H1 (cell line): Measurements from ENCODE around the gene SP7. TPM values are rescaled to one million over a fixed set of nuclear protein-coding genes. Genes with fewer than 3 reads are reported as not detected.

Source experiments
- CTCF ChIA-PET: fragments of 300-600 bp; sonication (Branson Sonifier 250); formaldehyde crosslinking; loops from one replicate; lab custom pipeline; 2021; ENCODE audit not compliant: partially characterized antibody; lab: Charles Lee
- POLR2A ChIA-PET: fragments of 300-600 bp; sonication (Branson Sonifier 250); formaldehyde crosslinking; loops from one replicate; lab custom pipeline; 2021; ENCODE audit warnings: inconsistent platforms; ENCODE audit not compliant: partially characterized antibody; lab: Charles Lee
- DNase-seq, 2 experiments: peaks; one replicate each; pipeline versions ENCODE4 v3.0.0 to v3.0.0-alpha.2; 2010 to 2022; ENCODE audit warnings: low spot score in 2 of 2, low read depth in 1 of 2, mixed read lengths in 1 of 2
- FAIRE-seq: peaks from 2 replicates; lab custom pipeline; 2011; peaks lifted over from hg19 to GRCh38; lab: Jason Lieb, UNC
- H2AFZ ChIP-seq: 2 replicates; pipeline ENCODE4 v1.8.1; 2012; ENCODE audit warnings: low read length, inconsistent platforms
- H2AK5ac ChIP-seq: 2 replicates; pipeline ENCODE4 v1.6.1; 2013; ENCODE audit warnings: low read depth, low read length
- H2BK120ac ChIP-seq: replicated peaks from 2 replicates; pipeline ENCODE3; 2013; ENCODE audit warnings: low read depth, low read length, inconsistent platforms
- H2BK12ac ChIP-seq: 2 replicates; pipeline ENCODE4 v1.6.1; 2013; ENCODE audit warnings: low read depth, low read length
- H2BK15ac ChIP-seq: 2 replicates; pipeline ENCODE4 v1.6.1; 2013; ENCODE audit warnings: low read length
- H2BK20ac ChIP-seq: 2 replicates; pipeline ENCODE4 v1.6.1; 2013; ENCODE audit warnings: low read length
- H2BK5ac ChIP-seq: 2 replicates; pipeline ENCODE4 v1.6.1; 2013; ENCODE audit warnings: low read depth, low read length
- H3K14ac ChIP-seq: 2 replicates; pipeline ENCODE4 v1.6.1; 2013; ENCODE audit warnings: inconsistent platforms; ENCODE audit not compliant: insufficient read length
- H3K18ac ChIP-seq: 2 replicates; pipeline ENCODE4 v1.6.1; 2013; ENCODE audit warnings: low read length; ENCODE audit errors: extremely low read depth
- H3K23ac ChIP-seq: 2 replicates; pipeline ENCODE4 v1.6.1; 2013; ENCODE audit warnings: inconsistent platforms; ENCODE audit not compliant: insufficient read length
- H3K23me2 ChIP-seq: 2 replicates; pipeline ENCODE4 v1.6.1; 2013; ENCODE audit warnings: low read depth, low read length
- H3K27ac ChIP-seq: 2 replicates; pipeline ENCODE4 v1.6.1; 2011; ENCODE audit warnings: low read depth, low read length, inconsistent platforms
- H3K27me3 ChIP-seq, 4 experiments: replicated peaks in 1 of 4; 1 replicate in 1 of 4; 2 replicates in 3 of 4; pipeline versions ENCODE4 v1.6.1 to v1.8.1; 2011 to 2013; ENCODE audit warnings: low read length in 3 of 4, mild to moderate bottlenecking in 3 of 4, inconsistent platforms in 2 of 4, mixed read lengths in 2 of 4, moderate library complexity in 1 of 4; ENCODE audit not compliant: control insufficient read depth in 3 of 4, insufficient read depth in 3 of 4; ENCODE audit errors: extremely low read depth in 1 of 4
- H3K36me3 ChIP-seq, 4 experiments: 2 replicates each; pipeline versions ENCODE4 v1.6.1 to v1.8.1; 2011 to 2013; ENCODE audit warnings: mild to moderate bottlenecking in 4 of 4, low read length in 3 of 4, moderate library complexity in 2 of 4, control low read depth in 1 of 4, inconsistent platforms in 1 of 4; ENCODE audit not compliant: insufficient read depth in 4 of 4, control insufficient read depth in 2 of 4
- H3K4ac ChIP-seq: replicated peaks from 2 replicates; pipeline ENCODE3; 2013; ENCODE audit warnings: low read length, low read depth, mixed read lengths, inconsistent platforms; ENCODE audit not compliant: insufficient read length
- H3K4me1 ChIP-seq, 4 experiments: replicated peaks in 1 of 4; 1 replicate in 1 of 4; 2 replicates in 3 of 4; pipeline versions ENCODE4 v1.6.1 to v1.8.1; 2011 to 2013; ENCODE audit warnings: low read length in 3 of 4, inconsistent platforms in 2 of 4, mixed read lengths in 1 of 4; ENCODE audit not compliant: insufficient read depth in 4 of 4, control insufficient read depth in 3 of 4
- H3K4me2 ChIP-seq, 2 experiments: 2 replicates each; pipeline versions ENCODE4 v1.6.1 to v1.8.1; 2011 to 2013; ENCODE audit warnings: low read depth in 2 of 2, low read length in 2 of 2, control low read depth in 1 of 2, inconsistent platforms in 1 of 2, mild to moderate bottlenecking in 1 of 2; ENCODE audit not compliant: insufficient read depth in 1 of 2
- H3K4me3 ChIP-seq, 4 experiments: fragments of 200-600, 300-600 bp in 1 of 4; sonication (generic), shearing (Covaris generic), sonication (Bioruptor Twin) in 1 of 4; 2 replicates each; pipeline versions ENCODE4 v1.5.1 to v1.8.1; 2011 to 2016; ENCODE audit warnings: low read length in 4 of 4, low read depth in 3 of 4, control low read depth in 2 of 4, inconsistent platforms in 2 of 4, mild to moderate bottlenecking in 2 of 4, mixed read lengths in 1 of 4, moderate library complexity in 1 of 4; ENCODE audit not compliant: insufficient read depth in 2 of 4; ENCODE audit errors: extremely low read depth in 1 of 4
- H3K56ac ChIP-seq: replicated peaks from 2 replicates; pipeline ENCODE3; 2013; ENCODE audit warnings: low read depth, mild to moderate bottlenecking, mixed read lengths, low read length, inconsistent platforms; ENCODE audit not compliant: insufficient read length
- H3K79me1 ChIP-seq: 2 replicates; pipeline ENCODE4 v1.6.1; 2013; ENCODE audit warnings: low read depth, low read length, control low read depth
- H3K79me2 ChIP-seq, 2 experiments: 2 replicates each; pipeline versions ENCODE4 v1.6.1 to v1.8.1; 2012 to 2013; ENCODE audit warnings: low read length in 2 of 2, mild to moderate bottlenecking in 2 of 2, inconsistent platforms in 1 of 2; ENCODE audit not compliant: insufficient read depth in 2 of 2, control insufficient read depth in 1 of 2
- H3K9ac ChIP-seq, 4 experiments: replicated peaks in 1 of 4; 1 replicate in 1 of 4; 2 replicates in 3 of 4; pipeline versions ENCODE4 v1.6.1 to v1.8.1; 2011 to 2013; ENCODE audit warnings: low read depth in 3 of 4, low read length in 3 of 4, control low read depth in 2 of 4, mild to moderate bottlenecking in 2 of 4, moderate library complexity in 2 of 4, inconsistent platforms in 1 of 4; ENCODE audit errors: extremely low read depth in 1 of 4
- H3K9me3 ChIP-seq, 2 experiments: 2 replicates each; pipeline versions ENCODE4 v1.6.1 to v1.8.1; 2012 to 2013; ENCODE audit warnings: mild to moderate bottlenecking in 2 of 2, moderate library complexity in 2 of 2, control low read depth in 1 of 2, inconsistent platforms in 1 of 2, low read depth in 1 of 2, low read length in 1 of 2, mixed read lengths in 1 of 2; ENCODE audit not compliant: insufficient read depth in 2 of 2
- H4K20me1 ChIP-seq, 2 experiments: replicated peaks in 1 of 2; 2 replicates each; pipeline versions ENCODE3 to v1.8.1; 2011 to 2013; ENCODE audit warnings: inconsistent platforms in 2 of 2, low read length in 2 of 2, mild to moderate bottlenecking in 1 of 2; ENCODE audit not compliant: insufficient read depth in 2 of 2, control insufficient read depth in 1 of 2
- H4K5ac ChIP-seq: 2 replicates; pipeline ENCODE4 v1.6.1; 2013; ENCODE audit warnings: low read length, low read depth, mixed read lengths, inconsistent platforms; ENCODE audit not compliant: insufficient read length
- H4K8ac ChIP-seq: 2 replicates; pipeline ENCODE4 v1.8.0; 2013; ENCODE audit warnings: mild to moderate bottlenecking, moderate library complexity, low read length, inconsistent platforms; ENCODE audit not compliant: insufficient read depth; ENCODE audit errors: extremely low read depth
- H4K91ac ChIP-seq: replicated peaks from 2 replicates; pipeline ENCODE3; 2013; ENCODE audit warnings: low read length, mixed read lengths, inconsistent platforms; ENCODE audit not compliant: insufficient read length
- BACH1 ChIP-seq: IDR thresholded peaks from 2 replicates; pipeline ENCODE4 v1.6.1; 2012; ENCODE audit warnings: low read length, improper control_type of control experiment
- BCL11A ChIP-seq, 2 experiments: IDR thresholded peaks; one replicate each; pipeline ENCODE4 v1.6.1; 2011; ENCODE audit warnings: low read depth in 2 of 2, low read length in 2 of 2, mild to moderate bottlenecking in 2 of 2
- CBX8 ChIP-seq: fragments of 300-800, 300-1000 bp; sonication (generic); IDR thresholded peaks from 2 replicates; pipeline ENCODE4 v1.7.1; 2016; ENCODE audit warnings: low read depth, low read length, borderline replicate concordance
- GABPA ChIP-seq: IDR thresholded peaks from 2 replicates; pipeline ENCODE4 v1.6.1; 2011; ENCODE audit warnings: mild to moderate bottlenecking, low read length, moderate library complexity, borderline replicate concordance; ENCODE audit not compliant: insufficient read depth
- HDAC6 ChIP-seq: IDR thresholded peaks from one replicate; pipeline ENCODE4 v1.7.1; 2012; ENCODE audit warnings: low read depth, mild to moderate bottlenecking, inconsistent platforms, low read length, moderate library complexity
- KDM5A ChIP-seq: fragments of 200-600 bp; IDR thresholded peaks from 2 replicates; pipeline ENCODE4 v1.7.1; 2012; ENCODE audit warnings: mild to moderate bottlenecking, low read length, inconsistent platforms, mixed read lengths
- NRF1 ChIP-seq: IDR thresholded peaks from 2 replicates; pipeline ENCODE4 v1.6.1; 2011; ENCODE audit warnings: mild to moderate bottlenecking, low read depth, low read length, improper control_type of control experiment
- POLR2A ChIP-seq, 2 experiments: IDR thresholded peaks; 1 replicate in 1 of 2; 2 replicates in 1 of 2; pipeline ENCODE4 v1.6.1; 2011; ENCODE audit warnings: low read depth in 2 of 2, low read length in 2 of 2, mild to moderate bottlenecking in 2 of 2; ENCODE audit errors: control extremely low read depth in 1 of 2
- SIN3A ChIP-seq, 2 experiments: IDR thresholded peaks in 1 of 2; conservative IDR thresholded peaks in 1 of 2; 2 replicates each; pipeline ENCODE4 v1.6.1; 2011 to 2012; ENCODE audit warnings: low read length in 2 of 2, improper control_type of control experiment in 1 of 2, low read depth in 1 of 2, mild to moderate bottlenecking in 1 of 2
- SIRT6 ChIP-seq: IDR thresholded peaks from one replicate; pipeline ENCODE4 v1.7.1; 2012; ENCODE audit warnings: low read length, inconsistent platforms
- SP4 ChIP-seq: IDR thresholded peaks from 2 replicates; pipeline ENCODE4 v1.6.1; 2012; ENCODE audit warnings: low read length, inconsistent platforms
- SUZ12 ChIP-seq: fragments of 200-600 bp; sonication (generic); IDR thresholded peaks from 2 replicates; pipeline ENCODE4 v1.6.1; 2012; ENCODE audit warnings: mild to moderate bottlenecking, inconsistent platforms, low read length, moderate library complexity, mixed read lengths
- TAF1 ChIP-seq: IDR thresholded peaks from 2 replicates; pipeline ENCODE4 v1.6.1; 2011; ENCODE audit warnings: mild to moderate bottlenecking, low read depth, low read length
- WGBS, 2 experiments: shearing (Covaris generic) in 1 of 2; methylation state at CpG; one replicate each; pipeline versions ENCODE4 v1.1.6 to v1.1.7; 2013 to 2015; ENCODE audit warnings: low lambda C conversion rate in 2 of 2, mixed read lengths in 2 of 2, inconsistent platforms in 1 of 2, low coverage in 1 of 2, missing lambda C conversion rate in 1 of 2; ENCODE audit not compliant: insufficient replicate concordance in 2 of 2, insufficient coverage in 1 of 2, insufficient read length in 1 of 2; ENCODE audit errors: extremely low coverage in 1 of 2, missing lambda C conversion rate in 1 of 2; 5-methylcytosine and 5-hydroxymethylcytosine counted together
- polyA plus RNA-seq, 7 experiments: library from polyadenylated mRNA; depleted of rRNA in 3 of 7; stranded (reverse) in 5 of 7; unstranded in 2 of 7; fragments of >200 nt in 5 of 7; fragments of 200-250 nt in 2 of 7; gene quantifications; 1 replicate in 5 of 7; 2 replicates in 1 of 7; 4 replicates in 1 of 7; pipeline versions ENCODE4 v1.2.1 to v1.2.3, GENCODE V29; 2011 to 2013; ENCODE audit warnings: missing spikeins in 2 of 7, mixed read lengths in 2 of 7
- total RNA-seq: library from RNA; stranded (reverse); fragmentation: NEBNext Ultra II Directional; extraction: Animal tissue kit (Norgen Biotek cat#: 25700); gene quantifications from 2 replicates; pipeline ENCODE4 v1.2.1, GENCODE V29; 2021
- TF ChIP-seq, protein P1 (sequence below): IDR thresholded peaks from 2 replicates; pipeline ENCODE4 v1.6.1; 2011; ENCODE audit warnings: low read length, improper control_type of control experiment

Gene SP7
- total and polyA plus RNA-seq, 2 of the 8 experiments (the other 6 are each of a cell fraction or from before 2014, with no cell fraction given): 0.12 to 0.13 TPM

DNA sequence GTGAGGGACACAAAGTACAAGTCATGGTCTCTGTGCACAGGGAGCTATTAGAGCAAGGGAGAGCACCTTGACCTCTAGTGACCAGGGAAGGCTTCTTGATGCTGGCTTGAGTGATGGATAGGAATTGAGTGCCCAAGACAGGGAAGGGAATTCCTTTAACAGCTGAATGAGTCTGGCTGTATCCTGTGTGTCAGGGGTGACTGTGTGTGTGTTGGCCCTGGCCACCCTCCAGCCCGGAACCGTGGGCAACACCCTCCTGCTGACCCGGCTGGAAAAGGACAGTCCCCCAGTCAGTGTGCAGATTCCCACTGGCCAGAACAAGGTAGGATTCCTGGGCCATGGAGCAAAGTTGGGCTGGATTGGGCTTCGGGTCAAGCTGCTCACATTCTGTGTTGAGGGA, 46.3 kb downstream of the SP7 start:
- Histone ChIP-seq H2BK12ac (no peak overlapping the region), H2AK5ac (no peak overlapping the region), H3K79me1 (no peaks in the 10 kb centered on the region), H3K9ac (no peak overlapping the region), H2BK20ac (no peak overlapping the region), H3K27me3 (no peaks in the 10 kb centered on the region), H2BK120ac (no peak overlapping the region), H4K20me1 (peaks cover 5% of the 10 kb centered on the region in 2 experiments), H3K23me2 (no peaks in the 10 kb centered on the region), H2BK15ac (no peak overlapping the region), H4K8ac (no peak overlapping the region), H3K4ac (no peak overlapping the region), H3K36me3 (peaks cover 19 to 45% (median 44%) of the 10 kb centered on the region in 4 experiments), H4K5ac (no peak overlapping the region), H4K91ac (no peak overlapping the region), H3K4me3 (no peak overlapping the region), H3K4me2 (no peak overlapping the region), H3K9me3 (no peaks in the 10 kb centered on the region), H3K79me2 (no peaks in the 10 kb centered on the region), H3K56ac (no peak overlapping the region), H3K18ac (no peak overlapping the region), H3K14ac (no peak overlapping the region), H3K4me1 (peaks cover 0 to 1% (median 0%) of the 10 kb centered on the region in 4 experiments; a peak in 2 of 7 replicates), H2AFZ (no peak overlapping the region), H3K23ac (no peak overlapping the region), H3K27ac (no peak overlapping the region), H2BK5ac (no peak overlapping the region)
- 98% methylated on average over 4 of the region's 4 CpGs; no CpG with 5 or more reads in 1 of the 2 experiments for WGBS, 2 experiments
- ChIA-PET CTCF (interaction anchor here (1.0 to 28.3 kb wide), 11 partner anchors 10 to 236 kb away, joined by 3 to 573 read pairs (median 6); partner anchors contain the start of genes AAAS, ESPL1 and ITGB7), POLR2A (interaction anchor here (0.7 to 6.7 kb wide), 8 partner anchors 9 to 147 kb away, joined by 3 to 76 read pairs (median 4); partner anchors contain the start of gene AAAS)
- TF ChIP-seq BCL11A (IDR thresholded peaks at IDR 0.05; ENCODE audit: low read depth in 2 of 2, low read length in 2 of 2) (no peak), POLR2A (IDR thresholded peaks at IDR 0.05; ENCODE audit: control extremely low read depth in 1 of 2, low read depth in 2 of 2, low read length in 2 of 2) (no peak), SIN3A (conservative IDR thresholded peaks at IDR 0.05 in 1 of 2, IDR thresholded peaks at IDR 0.05 in 1 of 2; ENCODE audit: low read depth in 1 of 2, low read length in 2 of 2) (no peak), HDAC6 (no peak), KDM5A (no peak), SIRT6 (no peak), GABPA (no peak), SUZ12 (no peak), TAF1 (no peak), BACH1 (no peak), SP4 (no peak), NRF1 (no peak), CBX8 (no peak)
- TF ChIP-seq, protein P1, sequence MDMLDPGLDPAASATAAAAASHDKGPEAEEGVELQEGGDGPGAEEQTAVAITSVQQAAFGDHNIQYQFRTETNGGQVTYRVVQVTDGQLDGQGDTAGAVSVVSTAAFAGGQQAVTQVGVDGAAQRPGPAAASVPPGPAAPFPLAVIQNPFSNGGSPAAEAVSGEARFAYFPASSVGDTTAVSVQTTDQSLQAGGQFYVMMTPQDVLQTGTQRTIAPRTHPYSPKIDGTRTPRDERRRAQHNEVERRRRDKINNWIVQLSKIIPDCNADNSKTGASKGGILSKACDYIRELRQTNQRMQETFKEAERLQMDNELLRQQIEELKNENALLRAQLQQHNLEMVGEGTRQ: no peak
- DNase-seq: no peak
- FAIRE-seq: no peak
